ENCODE measurements around the gene ALMS1. TPM values are rescaled to one million over a fixed set of nuclear protein-coding genes. Genes with fewer than 3 reads are reported as not detected.
"Not testable (repeated sequence)": the region's sequence is repeated elsewhere in the genome, so short reads cannot be mapped to it uniquely, and the experiment has no call there.

Gene ALMS1
- total and polyA plus RNA-seq, 9 donors: 12.8 to 53.4 (median 46.9) TPM

DNA sequence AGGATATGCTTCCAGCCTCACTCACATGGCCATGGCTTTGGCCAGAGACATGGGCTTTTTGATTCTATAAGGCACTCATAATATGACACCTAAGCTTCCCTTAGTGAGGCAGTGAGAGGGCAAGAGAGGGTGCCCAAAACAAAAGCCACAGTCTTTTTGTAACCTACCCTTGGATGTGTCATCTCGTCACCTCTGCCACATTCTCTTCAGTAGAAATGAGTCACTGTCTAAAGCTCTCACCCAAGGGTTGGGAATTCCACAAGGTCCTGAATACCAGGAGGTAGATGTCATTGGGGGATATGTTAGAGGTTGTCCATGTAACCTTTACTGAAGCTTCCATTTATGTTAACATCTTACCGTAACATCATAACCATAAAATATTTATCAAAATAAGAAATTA is 108.4 kb downstream of the ALMS1 start:
- DNase-seq: no peak
- no peaks in the 10 kb centered on the region for H3K9me3 ChIP-seq
- no peaks in the 10 kb centered on the region for H3K27me3 ChIP-seq
- TF ChIP-seq EP300 (IDR thresholded peaks at IDR 0.05) (no peak), POLR2A (IDR thresholded peaks at IDR 0.05) (no peak), CTCF (IDR thresholded peaks at IDR 0.05) (no peak)
- H3K4me3 ChIP-seq: no peak overlapping the region
- 94 to 99% (median 98%) methylated on average over 2 of the region's 2 CpGs for WGBS, 3 donors
- intact Hi-C loops (cut with DNase I): no loop called here
- no peak overlapping the region for H3K27ac ChIP-seq
- no peaks in the 10 kb centered on the region for H3K36me3 ChIP-seq
- no peaks in the 10 kb centered on the region for H3K4me1 ChIP-seq (ENCODE audit: insufficient read depth)

- H3K9me3 ChIP-seq: no peaks in the 10 kb centered on the region
- H3K27me3 ChIP-seq: no peaks in the 10 kb centered on the region
- WGBS, 3 donors: 89 to 92% (median 90%) methylated on average over 2 of the region's 2 CpGs
- no peak overlapping the region for H3K27ac ChIP-seq
- no peaks in the 10 kb centered on the region for H3K4me1 ChIP-seq (ENCODE audit: insufficient read depth)
- DNase-seq: no peak
- no peaks in the 10 kb centered on the region for H3K36me3 ChIP-seq
- H3K4me3 ChIP-seq: no peak overlapping the region
- intact Hi-C loops (cut with DNase I): no loop called here
- TF ChIP-seq EP300 (IDR thresholded peaks at IDR 0.05): no peak
- no peak for TF ChIP-seq POLR2A (IDR thresholded peaks at IDR 0.05)
- no peak for TF ChIP-seq CTCF (IDR thresholded peaks at IDR 0.05)
These were observed 118.4 kb downstream of the ALMS1 start for GRCh38 chr2:73503992-73504570.

DNA sequence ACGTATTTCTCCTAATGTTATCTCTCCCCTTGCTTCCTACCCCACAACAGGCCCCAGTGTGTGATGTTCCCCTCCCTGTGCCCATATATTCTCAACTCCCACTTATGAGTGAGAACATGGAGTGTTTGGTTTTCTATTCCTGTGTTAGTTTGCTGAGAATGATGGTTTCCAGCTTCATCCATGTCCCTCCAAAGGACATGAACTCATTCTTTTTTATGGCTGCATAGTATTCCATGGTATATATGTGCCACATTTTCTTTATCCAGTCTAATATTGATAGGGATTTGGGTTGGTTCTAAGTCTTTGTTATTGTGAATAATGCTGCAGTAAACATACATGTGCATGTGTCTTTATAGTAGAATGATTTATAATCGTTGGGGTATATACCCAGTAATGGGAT is 119.2 kb downstream of the ALMS1 start:
- whole genome bisulfite sequencing, 3 donors: 97 to 100% (median 99%) methylated on average over 2 of the region's 2 CpGs
- H3K9me3 ChIP-seq; DNase-seq; intact Hi-C loops (cut with DNase I); H3K36me3 ChIP-seq; H3K27me3 ChIP-seq; H3K27ac ChIP-seq; H3K4me1 ChIP-seq (ENCODE audit: insufficient read depth); H3K4me3 ChIP-seq: not testable (repeated sequence)

- H3K27me3 ChIP-seq; H3K36me3 ChIP-seq; H3K9me3 ChIP-seq; DNase-seq; H3K4me3 ChIP-seq; H3K4me1 ChIP-seq (ENCODE audit: insufficient read depth); intact Hi-C loops (cut with DNase I); H3K27ac ChIP-seq: not testable (repeated sequence)
- WGBS, 3 donors: 90 to 97% (median 92%) methylated on average over 5 of the region's 5 CpGs
These were observed 124.8 kb downstream of the ALMS1 start for GRCh38 chr2:73510470-73510869.

GRCh38 chr2:73516033-73516432 is 130.4 kb downstream of the ALMS1 start:
- H3K4me1 ChIP-seq (ENCODE audit: insufficient read depth): no peaks in the 10 kb centered on the region
- no peaks in the 10 kb centered on the region for H3K9me3 ChIP-seq
- no peak for DNase-seq
- H3K27ac ChIP-seq: no peak overlapping the region
- H3K27me3 ChIP-seq: no peaks in the 10 kb centered on the region
- H3K36me3 ChIP-seq: no peaks in the 10 kb centered on the region
- TF ChIP-seq CTCF (IDR thresholded peaks at IDR 0.05): no peak
- TF ChIP-seq POLR2A (IDR thresholded peaks at IDR 0.05): no peak
- no peak for TF ChIP-seq EP300 (IDR thresholded peaks at IDR 0.05)
- intact Hi-C loops (cut with DNase I): no loop called here
- WGBS, 3 donors: 98 to 100% (median 99%) methylated on average over 1 of the region's 1 CpG
- no peak overlapping the region for H3K4me3 ChIP-seq

Measured in ovary (tissue), 9 donors.